SK-N-SH (cell line): ENCODE measurements around the gene DMRTB1. TPM values are rescaled to one million over a fixed set of nuclear protein-coding genes. Genes with fewer than 3 reads are reported as not detected.

ENCODE experiments used
- CTCF ChIA-PET: fragments of 300-600, 350-600 bp; formaldehyde crosslinking; extraction: SDS; loops from one replicate; lab custom pipeline; 2021; lab: Yijun Ruan, JAX
- POLR2A ChIA-PET: fragments of 350-600 bp; sonication (Branson Sonifier 250); formaldehyde crosslinking; extraction: SDS; loops from one replicate; lab custom pipeline; 2020; ENCODE audit warnings: antibody characterized with exemption, inconsistent platforms; lab: Yijun Ruan, JAX
- DNase-seq: peaks from one replicate; pipeline ENCODE4 v3.0.0; 2012
- H2AFZ ChIP-seq: fragments of 200-600 bp; sonication (generic); 2 replicates; pipeline ENCODE4 v1.8.1; 2016; ENCODE audit warnings: antibody characterized with exemption, mild to moderate bottlenecking, low read depth
- H3F3A ChIP-seq: fragments of 200-600 bp; sonication (generic); replicated peaks from 2 replicates; pipeline ENCODE3; 2016; ENCODE audit warnings: antibody characterized with exemption, mild to moderate bottlenecking; ENCODE audit not compliant: insufficient read depth
- H3K27ac ChIP-seq, 2 experiments: fragments of 200-500 bp in 1 of 2; fragments of 200-600 bp in 1 of 2; sonication (Bioruptor generic) in 1 of 2; sonication (generic), shearing (Covaris generic) in 1 of 2; 2 replicates each; pipeline versions ENCODE4 v1.5.1 to v1.6.1; 2014 to 2016; ENCODE audit warnings: low read depth in 2 of 2, inconsistent platforms in 1 of 2, low read length in 1 of 2, mild to moderate bottlenecking in 1 of 2, mixed read lengths in 1 of 2
- H3K27me3 ChIP-seq: fragments of 200-600 bp; sonication (generic), shearing (Covaris generic); 2 replicates; pipeline ENCODE4 v1.6.1; 2016; ENCODE audit warnings: mixed run types; ENCODE audit not compliant: insufficient read depth
- H3K36me3 ChIP-seq, 2 experiments: fragments of 200-500 bp in 1 of 2; fragments of 200-600 bp in 1 of 2; sonication (Bioruptor generic) in 1 of 2; sonication (generic) in 1 of 2; replicated peaks in 1 of 2; 2 replicates each; pipeline versions ENCODE3 to v1.5.1; 2014 to 2016; ENCODE audit warnings: low read length in 1 of 2, mild to moderate bottlenecking in 1 of 2; ENCODE audit not compliant: insufficient read depth in 2 of 2, control insufficient read depth in 1 of 2
- H3K4me1 ChIP-seq, 2 experiments: fragments of 200-500 bp in 1 of 2; fragments of 200-600 bp in 1 of 2; sonication (Bioruptor generic) in 1 of 2; sonication (generic), shearing (Covaris generic) in 1 of 2; 2 replicates each; pipeline versions ENCODE4 v1.5.1 to v1.6.1; 2014 to 2016; ENCODE audit warnings: low read depth in 1 of 2, low read length in 1 of 2, mixed run types in 1 of 2; ENCODE audit not compliant: insufficient read depth in 2 of 2, control insufficient read depth in 1 of 2
- H3K4me2 ChIP-seq: fragments of 200-600 bp; sonication (generic), shearing (Covaris generic); 2 replicates; pipeline ENCODE4 v1.6.1; 2017; ENCODE audit warnings: mixed run types
- H3K4me3 ChIP-seq, 2 experiments: fragments of 200-500 bp in 1 of 2; fragments of 200-600 bp in 1 of 2; sonication (Bioruptor generic) in 1 of 2; sonication (generic), shearing (Covaris generic) in 1 of 2; 2 replicates each; pipeline versions ENCODE4 v1.5.1 to v1.8.1; 2014 to 2016; ENCODE audit warnings: low read depth in 2 of 2, inconsistent platforms in 1 of 2, low read length in 1 of 2, mild to moderate bottlenecking in 1 of 2, mixed read lengths in 1 of 2, moderate library complexity in 1 of 2
- H3K79me2 ChIP-seq: fragments of 200-600 bp; sonication (generic); 2 replicates; pipeline ENCODE4 v1.8.1; 2017; ENCODE audit warnings: mild to moderate bottlenecking; ENCODE audit not compliant: insufficient read depth
- H3K9ac ChIP-seq: fragments of 200-600 bp; sonication (generic); 2 replicates; pipeline ENCODE4 v1.6.1; 2017; ENCODE audit warnings: mixed run types
- H3K9me2 ChIP-seq: fragments of 200-600 bp; sonication (generic); 2 replicates; pipeline ENCODE4 v1.6.1; 2017; ENCODE audit warnings: mixed run types
- H3K9me3 ChIP-seq: fragments of 200-600 bp; sonication (generic); 2 replicates; pipeline ENCODE4 v1.6.1; 2017; ENCODE audit warnings: mixed run types, mild to moderate bottlenecking, moderate library complexity
- H4K20me1 ChIP-seq: fragments of 200-600 bp; sonication (generic); 2 replicates; pipeline ENCODE4 v1.6.1; 2017; ENCODE audit warnings: mild to moderate bottlenecking, mixed run types; ENCODE audit not compliant: insufficient read depth
- CHD2 ChIP-seq: fragments of 150-350 bp; IDR thresholded peaks from 2 replicates; pipeline ENCODE4 v1.6.1; 2018; ENCODE audit warnings: low read length; ENCODE audit not compliant: partially characterized antibody
- GABPA ChIP-seq: IDR thresholded peaks from 2 replicates; pipeline ENCODE4 v1.4.0; 2012; ENCODE audit warnings: low read depth, mild to moderate bottlenecking
- GATA2 ChIP-seq: sonication (generic); formaldehyde crosslinking; IDR thresholded peaks from 2 replicates; pipeline ENCODE4 v1.5.0; 2020; ENCODE audit warnings: mild to moderate bottlenecking, missing genetic modification reagents
- NRF1 ChIP-seq: IDR thresholded peaks from 2 replicates; pipeline ENCODE4 v1.6.1; 2012; ENCODE audit warnings: low read depth, mild to moderate bottlenecking, low read length
- POLR2AphosphoS5 ChIP-seq: IDR thresholded peaks from 2 replicates; pipeline ENCODE4 v1.6.1; 2012; ENCODE audit warnings: low read depth, low read length
- RFX5 ChIP-seq: IDR thresholded peaks from 2 replicates; pipeline ENCODE4 v1.6.1; 2012; ENCODE audit warnings: mild to moderate bottlenecking, improper control_type of control experiment, low read length
- SIN3A ChIP-seq: IDR thresholded peaks from 2 replicates; pipeline ENCODE4 v1.6.1; 2012; ENCODE audit warnings: low read depth, mild to moderate bottlenecking, low read length, moderate library complexity, borderline replicate concordance
- SMC3 ChIP-seq: IDR thresholded peaks from 2 replicates; pipeline ENCODE4 v1.6.1; 2012; ENCODE audit warnings: low read depth, low read length, improper control_type of control experiment
- TCF12 ChIP-seq: IDR thresholded peaks from 2 replicates; pipeline ENCODE4 v1.4.0; 2012
- WGBS: methylation state at CpG from one replicate; pipeline ENCODE4 v1.1.6; 2017; ENCODE audit warnings: low lambda C conversion rate; 5-methylcytosine and 5-hydroxymethylcytosine counted together
- polyA plus RNA-seq, 3 experiments: library from polyadenylated mRNA; depleted of rRNA; stranded (reverse); fragments of >200 nt; gene quantifications; 2 replicates each; pipeline ENCODE4 v1.2.3, GENCODE V29; 2012
- TF ChIP-seq, protein P1 (sequence below): fragments of 200-600 bp; sonication (generic); IDR thresholded peaks from 2 replicates; pipeline ENCODE4 v1.6.1; 2017; ENCODE audit warnings: antibody characterized with exemption, mild to moderate bottlenecking, moderate library complexity
- TF ChIP-seq, protein P2 (sequence below): IDR thresholded peaks from 2 replicates; pipeline ENCODE4 v1.4.0; 2012; ENCODE audit warnings: low read depth, borderline replicate concordance
- TF ChIP-seq, protein P3 (sequence below): fragments of 150-350 bp; IDR thresholded peaks from 2 replicates; pipeline ENCODE4 v1.6.1; 2017; ENCODE audit warnings: antibody characterized with exemption, low read length, low read depth, borderline replicate concordance

The DMRTB1 gene
- polyA plus RNA-seq, 1 of the 3 experiments (the other 2 are of a cell fraction) = not detected

DNA sequence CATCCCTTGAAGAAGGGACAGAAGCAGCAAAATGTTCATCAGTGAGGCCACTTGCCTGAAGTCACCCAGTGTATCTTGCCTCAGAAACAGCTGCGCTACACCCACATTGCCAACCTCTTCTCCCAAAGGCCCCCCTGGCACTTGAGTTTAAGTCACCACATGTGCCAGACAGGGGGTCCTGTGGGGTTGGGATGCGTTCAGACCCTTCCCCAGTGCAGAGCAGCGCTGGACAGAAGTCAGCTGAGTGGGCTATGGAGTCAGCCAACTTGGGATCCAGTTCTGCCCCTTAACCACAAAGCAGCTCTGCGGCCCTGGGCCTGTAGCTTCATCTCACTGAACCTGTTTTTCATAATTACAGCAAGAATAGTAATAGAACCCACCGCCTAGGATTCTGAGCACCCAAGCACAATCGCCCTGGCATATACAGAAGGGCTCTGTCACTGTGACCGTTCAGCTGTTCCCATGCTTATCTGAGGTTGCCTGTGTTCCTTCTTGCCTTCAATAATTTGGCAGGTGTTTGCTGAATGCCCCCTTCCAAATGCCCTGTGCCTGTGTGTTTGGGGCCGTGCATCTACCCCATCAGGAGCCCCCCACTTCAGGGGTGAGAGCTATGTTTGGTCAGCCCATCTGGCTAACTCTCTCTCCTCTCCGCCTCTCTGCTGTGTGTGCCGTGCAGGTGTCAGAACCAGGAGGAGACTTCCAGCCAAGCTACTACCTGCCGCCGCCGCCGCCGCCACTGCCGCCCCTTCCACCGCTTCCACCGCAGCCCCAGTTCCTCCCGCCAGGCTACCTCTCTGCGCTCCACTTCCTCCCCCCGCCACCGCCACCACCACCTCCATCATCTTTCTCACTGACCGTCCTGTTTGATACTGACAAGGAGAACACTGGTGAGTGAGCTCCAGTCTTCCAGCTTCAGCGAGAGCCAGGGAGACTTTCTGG lies 5.0 kb downstream of the DMRTB1 start:
- peaks cover 0 to 18% of the 10 kb centered on the region in 2 experiments; a peak in 1 of 4 replicates for H3K4me1 ChIP-seq
- POLR2A ChIA-PET = no interaction called here
- H2AFZ ChIP-seq = no peak overlapping the region
- H3K27me3 ChIP-seq = no peaks in the 10 kb centered on the region
- no peaks in the 10 kb centered on the region for H3K9me2 ChIP-seq
- no peaks in the 10 kb centered on the region for H3K79me2 ChIP-seq
- no peak for DNase-seq
- no peak overlapping the region for H3K27ac ChIP-seq
- CTCF ChIA-PET = interaction anchor here (0.7 to 5.2 kb wide), 11 partner anchors 10 to 298 kb away, joined by 3 to 21 read pairs (median 4); no protein-coding TSS in a partner anchor
- no peak overlapping the region for H3K4me2 ChIP-seq
- no peaks in the 10 kb centered on the region for H3K36me3 ChIP-seq
- no peaks in the 10 kb centered on the region for H4K20me1 ChIP-seq
- 88% methylated on average over 22 of the region's 24 CpGs for WGBS
- H3K9ac ChIP-seq = no peak overlapping the region
- no peaks in the 10 kb centered on the region for H3K9me3 ChIP-seq
- H3K4me3 ChIP-seq = no peak overlapping the region
- TF ChIP-seq SIN3A = no peak
- no peak for TF ChIP-seq NRF1
- TF ChIP-seq, protein P1, sequence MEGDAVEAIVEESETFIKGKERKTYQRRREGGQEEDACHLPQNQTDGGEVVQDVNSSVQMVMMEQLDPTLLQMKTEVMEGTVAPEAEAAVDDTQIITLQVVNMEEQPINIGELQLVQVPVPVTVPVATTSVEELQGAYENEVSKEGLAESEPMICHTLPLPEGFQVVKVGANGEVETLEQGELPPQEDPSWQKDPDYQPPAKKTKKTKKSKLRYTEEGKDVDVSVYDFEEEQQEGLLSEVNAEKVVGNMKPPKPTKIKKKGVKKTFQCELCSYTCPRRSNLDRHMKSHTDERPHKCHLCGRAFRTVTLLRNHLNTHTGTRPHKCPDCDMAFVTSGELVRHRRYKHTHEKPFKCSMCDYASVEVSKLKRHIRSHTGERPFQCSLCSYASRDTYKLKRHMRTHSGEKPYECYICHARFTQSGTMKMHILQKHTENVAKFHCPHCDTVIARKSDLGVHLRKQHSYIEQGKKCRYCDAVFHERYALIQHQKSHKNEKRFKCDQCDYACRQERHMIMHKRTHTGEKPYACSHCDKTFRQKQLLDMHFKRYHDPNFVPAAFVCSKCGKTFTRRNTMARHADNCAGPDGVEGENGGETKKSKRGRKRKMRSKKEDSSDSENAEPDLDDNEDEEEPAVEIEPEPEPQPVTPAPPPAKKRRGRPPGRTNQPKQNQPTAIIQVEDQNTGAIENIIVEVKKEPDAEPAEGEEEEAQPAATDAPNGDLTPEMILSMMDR = no peak
- TF ChIP-seq RFX5 = no peak
- TF ChIP-seq POLR2AphosphoS5 = no peak
- no peak for TF ChIP-seq SMC3
- TF ChIP-seq GATA2 (CRISPR knock-in tag) = no peak
- H3F3A ChIP-seq = no peaks in the 10 kb centered on the region

DNA sequence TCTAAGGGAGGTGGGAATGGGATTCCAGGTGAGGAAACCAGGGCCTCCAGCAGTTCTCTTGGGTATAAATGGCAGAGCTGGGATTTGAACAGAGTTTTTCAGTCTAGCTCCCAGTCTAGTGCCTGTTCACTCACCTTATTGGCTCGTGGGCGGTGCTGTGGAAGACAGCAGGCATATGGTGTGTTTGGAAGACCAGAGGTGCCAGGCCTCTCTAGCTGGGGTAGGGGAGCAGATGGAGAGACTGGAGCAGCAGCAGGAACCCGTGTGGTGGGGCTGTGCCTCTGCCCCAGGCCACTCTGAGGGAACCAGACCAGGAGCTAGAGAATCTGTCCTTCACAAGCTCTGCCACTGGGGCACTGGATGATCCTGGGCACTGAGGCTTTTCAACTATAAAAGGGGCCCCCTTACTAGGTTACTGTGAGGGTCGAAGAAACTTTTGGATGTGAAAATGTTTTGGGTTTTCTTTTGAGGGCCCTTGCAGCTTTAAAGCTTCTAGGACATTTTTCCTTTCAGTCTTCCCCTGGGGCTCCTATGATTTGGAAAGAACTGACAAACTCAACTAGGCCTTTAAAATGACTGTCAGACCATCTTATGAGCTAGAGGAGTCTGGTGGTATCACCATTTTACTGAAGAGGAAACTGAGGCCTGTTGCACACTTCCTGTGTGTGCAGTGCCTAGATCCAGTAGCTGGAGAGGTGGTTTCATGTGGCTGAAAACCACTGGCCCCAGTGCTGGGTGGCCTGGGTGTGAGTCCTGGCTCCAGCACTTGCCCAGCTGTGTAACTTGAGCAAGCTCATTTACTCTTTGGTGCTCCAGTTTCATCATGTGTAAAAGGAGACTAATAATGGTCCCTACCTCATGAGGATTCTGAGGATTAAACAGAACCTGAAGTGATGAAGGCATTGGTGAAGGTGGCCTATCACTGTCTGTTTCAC lies 6.1 kb downstream of the DMRTB1 start:
- Histone ChIP-seq H3K4me1 (peaks cover 0 to 18% of the 10 kb centered on the region in 2 experiments; a peak in 1 of 4 replicates), H3K4me2 (no peak overlapping the region)
- TF ChIP-seq NRF1 (no peak), POLR2AphosphoS5 (no peak), CHD2 (no peak), GABPA (no peak), TCF12 (no peak)
- TF ChIP-seq, protein P2, sequence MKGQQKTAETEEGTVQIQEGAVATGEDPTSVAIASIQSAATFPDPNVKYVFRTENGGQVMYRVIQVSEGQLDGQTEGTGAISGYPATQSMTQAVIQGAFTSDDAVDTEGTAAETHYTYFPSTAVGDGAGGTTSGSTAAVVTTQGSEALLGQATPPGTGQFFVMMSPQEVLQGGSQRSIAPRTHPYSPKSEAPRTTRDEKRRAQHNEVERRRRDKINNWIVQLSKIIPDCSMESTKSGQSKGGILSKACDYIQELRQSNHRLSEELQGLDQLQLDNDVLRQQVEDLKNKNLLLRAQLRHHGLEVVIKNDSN = no peak
- TF ChIP-seq, protein P3, sequence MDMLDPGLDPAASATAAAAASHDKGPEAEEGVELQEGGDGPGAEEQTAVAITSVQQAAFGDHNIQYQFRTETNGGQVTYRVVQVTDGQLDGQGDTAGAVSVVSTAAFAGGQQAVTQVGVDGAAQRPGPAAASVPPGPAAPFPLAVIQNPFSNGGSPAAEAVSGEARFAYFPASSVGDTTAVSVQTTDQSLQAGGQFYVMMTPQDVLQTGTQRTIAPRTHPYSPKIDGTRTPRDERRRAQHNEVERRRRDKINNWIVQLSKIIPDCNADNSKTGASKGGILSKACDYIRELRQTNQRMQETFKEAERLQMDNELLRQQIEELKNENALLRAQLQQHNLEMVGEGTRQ = no peak
- TF ChIP-seq, all 33 proteins: peak for 0
- Histone ChIP-seq H3F3A (no peaks in the 10 kb centered on the region), H4K20me1 (no peaks in the 10 kb centered on the region), H3K9ac (no peak overlapping the region), H3K36me3 (no peaks in the 10 kb centered on the region), H3K27me3 (no peaks in the 10 kb centered on the region), H3K9me3 (no peaks in the 10 kb centered on the region), H2AFZ (no peak overlapping the region), H3K4me3 (no peak overlapping the region), H3K27ac (no peak overlapping the region), H3K79me2 (no peaks in the 10 kb centered on the region), H3K9me2 (no peaks in the 10 kb centered on the region)
- ChIA-PET CTCF (interaction anchor here (0.7 to 5.2 kb wide), 16 partner anchors 9 to 286 kb away, joined by 3 to 21 read pairs (median 4); no protein-coding TSS in a partner anchor), POLR2A (no interaction called here)
- 63% methylated on average over 4 of the region's 4 CpGs for WGBS
- peak; percentile 65 for DNase-seq
